ENCODE results near the gene IGSF23. TPM values are rescaled to one million over a fixed set of nuclear protein-coding genes. Genes with fewer than 3 reads are reported as not detected.

IGSF23 gene
- polyA plus RNA-seq, 1 experiment: 0.27 TPM

- Histone ChIP-seq H3K27ac (ENCODE audit: low read depth, low read length) (peak overlapping the region; percentile 11), H3K27me3 (ENCODE audit: control insufficient read depth, insufficient read depth, low read length) (no peaks in the 10 kb centered on the region), H3K9me3 (ENCODE audit: control insufficient read depth, insufficient read depth, low read length) (no peaks in the 10 kb centered on the region), H3K4me3 (ENCODE audit: low read depth, low read length) (no peak overlapping the region)
- DNase-seq (ENCODE audit: low read depth, low spot score): no peak
- TF ChIP-seq, protein P1, sequence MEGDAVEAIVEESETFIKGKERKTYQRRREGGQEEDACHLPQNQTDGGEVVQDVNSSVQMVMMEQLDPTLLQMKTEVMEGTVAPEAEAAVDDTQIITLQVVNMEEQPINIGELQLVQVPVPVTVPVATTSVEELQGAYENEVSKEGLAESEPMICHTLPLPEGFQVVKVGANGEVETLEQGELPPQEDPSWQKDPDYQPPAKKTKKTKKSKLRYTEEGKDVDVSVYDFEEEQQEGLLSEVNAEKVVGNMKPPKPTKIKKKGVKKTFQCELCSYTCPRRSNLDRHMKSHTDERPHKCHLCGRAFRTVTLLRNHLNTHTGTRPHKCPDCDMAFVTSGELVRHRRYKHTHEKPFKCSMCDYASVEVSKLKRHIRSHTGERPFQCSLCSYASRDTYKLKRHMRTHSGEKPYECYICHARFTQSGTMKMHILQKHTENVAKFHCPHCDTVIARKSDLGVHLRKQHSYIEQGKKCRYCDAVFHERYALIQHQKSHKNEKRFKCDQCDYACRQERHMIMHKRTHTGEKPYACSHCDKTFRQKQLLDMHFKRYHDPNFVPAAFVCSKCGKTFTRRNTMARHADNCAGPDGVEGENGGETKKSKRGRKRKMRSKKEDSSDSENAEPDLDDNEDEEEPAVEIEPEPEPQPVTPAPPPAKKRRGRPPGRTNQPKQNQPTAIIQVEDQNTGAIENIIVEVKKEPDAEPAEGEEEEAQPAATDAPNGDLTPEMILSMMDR (IDR thresholded peaks at IDR 0.05; ENCODE audit: low read depth, low read length): peak; percentile 56
- ChIA-PET CTCF (interaction anchor here (0.7 to 7.3 kb wide), 14 partner anchors 9 to 192 kb away, joined by 3 to 95 read pairs (median 3); partner anchors contain the start of genes NECTIN2 and PVR), POLR2A (no interaction called here)
Measured at GRCh38 chr19:44653977-44654774, 40.8 kb downstream of the IGSF23 start.

DNA sequence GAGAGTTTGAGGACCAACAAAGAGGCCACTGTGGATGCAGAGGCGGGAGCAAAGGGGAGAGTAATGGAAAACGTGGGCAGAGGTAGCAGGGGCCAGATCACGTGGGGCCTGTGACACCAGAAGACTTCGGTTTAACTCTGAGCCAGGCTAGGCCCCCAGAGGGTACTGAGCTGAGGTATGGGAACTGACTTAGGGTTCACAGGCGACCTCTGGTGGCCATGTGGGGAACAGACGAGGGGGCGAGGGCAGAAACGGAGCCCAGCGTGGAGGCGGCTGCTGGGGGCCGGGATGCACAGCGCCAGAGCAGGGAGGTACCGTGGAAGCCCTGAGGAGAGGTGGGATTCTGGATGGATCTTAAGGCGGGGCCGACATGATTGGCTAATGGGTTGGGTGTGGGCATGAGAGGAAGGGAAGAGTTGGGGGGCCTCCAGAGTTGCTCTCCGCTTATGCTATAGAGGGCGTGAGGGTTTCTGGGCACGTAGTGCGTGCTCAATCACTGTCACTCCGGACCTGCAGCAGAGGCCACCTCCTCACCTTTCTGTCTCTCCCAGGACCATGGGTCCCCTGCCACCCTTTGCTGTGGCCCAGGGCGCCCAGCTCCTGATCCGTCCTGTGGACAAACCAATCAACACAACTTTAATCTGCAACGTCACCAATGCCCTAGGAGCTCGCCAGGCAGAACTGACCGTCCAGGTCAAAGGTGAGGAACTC lies 44.0 kb downstream of the IGSF23 start:
- TF ChIP-seq, protein P1 (IDR thresholded peaks at IDR 0.05; ENCODE audit: low read depth, low read length): peak; percentile 87
- Histone ChIP-seq H3K9me3 (ENCODE audit: control insufficient read depth, insufficient read depth, low read length) (no peaks in the 10 kb centered on the region), H3K27ac (ENCODE audit: low read depth, low read length) (peak overlapping the region; percentile 4), H3K4me3 (ENCODE audit: low read depth, low read length) (no peak overlapping the region), H3K27me3 (ENCODE audit: control insufficient read depth, insufficient read depth, low read length) (no peaks in the 10 kb centered on the region)
- ChIA-PET POLR2A (interaction anchor here (0.5 to 0.6 kb wide), 2 partner anchors 19 to 274 kb away, joined by 3 to 4 read pairs; no protein-coding TSS in a partner anchor), CTCF (interaction anchor here (0.7 to 7.3 kb wide), 11 partner anchors 9 to 189 kb away, joined by 3 to 95 read pairs (median 7); partner anchors contain the start of genes NECTIN2 and PVR)
- DNase-seq (ENCODE audit: low read depth, low spot score): no peak

DNA sequence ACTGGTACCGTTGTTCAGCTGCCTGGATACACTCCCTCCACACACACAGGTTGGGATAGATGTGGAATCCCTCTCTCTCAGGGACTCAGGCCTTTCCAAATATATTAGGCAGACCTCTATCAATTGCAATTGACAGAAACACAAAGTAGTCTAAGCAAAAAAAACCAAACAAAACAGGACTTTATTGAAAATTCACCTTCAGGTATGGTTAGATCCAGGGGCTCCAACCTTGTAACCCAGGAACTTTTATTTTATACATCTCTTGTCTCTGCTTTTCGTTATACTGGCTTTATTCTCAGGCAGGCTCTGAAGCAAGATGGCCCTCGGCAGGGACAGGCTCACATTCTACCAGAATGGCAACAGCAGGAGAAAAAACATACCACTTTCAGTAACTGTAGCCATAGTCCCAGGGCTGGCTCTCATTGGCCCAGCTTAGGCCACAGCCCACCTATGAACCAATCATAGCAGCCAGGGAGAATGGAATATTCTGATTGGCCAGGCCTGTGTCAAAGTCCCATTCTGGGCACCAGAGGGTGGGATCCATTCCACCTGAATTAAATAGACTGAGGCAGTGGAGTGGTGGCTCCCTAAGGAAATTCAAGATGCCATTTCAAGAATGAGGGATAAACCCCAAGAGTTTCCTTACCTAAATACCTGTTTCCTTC lies 44.8 kb downstream of the IGSF23 start:
- TF ChIP-seq, protein P1 (IDR thresholded peaks at IDR 0.05; ENCODE audit: low read depth, low read length): no peak
- Histone ChIP-seq H3K27me3 (ENCODE audit: control insufficient read depth, insufficient read depth, low read length) (no peaks in the 10 kb centered on the region), H3K27ac (ENCODE audit: low read depth, low read length) (peak overlapping the region; percentile 4), H3K4me3 (ENCODE audit: low read depth, low read length) (no peak overlapping the region), H3K9me3 (ENCODE audit: control insufficient read depth, insufficient read depth, low read length) (no peaks in the 10 kb centered on the region)
- ChIA-PET POLR2A (no interaction called here), CTCF (interaction anchor here (1.0 to 7.3 kb wide), 8 partner anchors 9 to 188 kb away, joined by 3 to 95 read pairs (median 10); partner anchors contain the start of genes NECTIN2 and PVR)
- no peak for DNase-seq (ENCODE audit: low read depth, low spot score)

DNA sequence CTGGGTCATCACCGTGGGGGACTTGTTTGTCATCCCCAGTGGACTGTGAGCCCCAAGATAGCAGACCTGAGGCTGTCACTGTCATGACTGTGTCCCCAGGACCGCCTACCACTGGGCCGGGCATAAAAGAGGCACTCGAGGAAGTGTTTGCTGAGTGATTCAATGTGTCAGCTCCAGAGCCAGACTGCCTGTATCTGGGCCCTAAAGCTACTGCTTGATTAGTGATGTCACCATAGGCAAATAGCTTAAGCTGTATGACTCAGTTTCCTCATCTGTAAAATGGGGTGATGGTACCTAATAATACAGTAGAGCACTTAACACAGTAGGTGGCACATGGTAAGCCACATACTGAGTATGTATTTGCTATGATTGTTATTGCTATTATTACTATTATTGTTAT lies 46.7 kb downstream of the IGSF23 start:
- TF ChIP-seq, protein P1 (IDR thresholded peaks at IDR 0.05; ENCODE audit: low read depth, low read length): no peak
- H3K27me3 ChIP-seq (ENCODE audit: control insufficient read depth, insufficient read depth, low read length): no peaks in the 10 kb centered on the region

More for the DNA sequence above, 46.7 kb downstream of the IGSF23 start:
- Histone ChIP-seq H3K9me3 (ENCODE audit: control insufficient read depth, insufficient read depth, low read length) (no peaks in the 10 kb centered on the region), H3K27ac (ENCODE audit: low read depth, low read length) (no peak overlapping the region), H3K4me3 (ENCODE audit: low read depth, low read length) (no peak overlapping the region)
- ChIA-PET CTCF (interaction anchor here (0.5 to 2.7 kb wide), 3 partner anchors 72 to 184 kb away, joined by 4 to 17 read pairs (median 6); no protein-coding TSS in a partner anchor), POLR2A (no interaction called here)
- DNase-seq (ENCODE audit: low read depth, low spot score): no peak
